Muscle layer of colon (tissue), 2 donors: ENCODE measurements around the gene LSMEM2.

ENCODE experiments used
- H3K27ac ChIP-seq: one replicate; pipeline ENCODE4 v1.7.0; 2013; ENCODE audit warnings: low read depth, mild to moderate bottlenecking, low read length, moderate library complexity
- H3K27me3 ChIP-seq, 2 donors: one replicate each; pipeline ENCODE4 v1.7.0; 2013; ENCODE audit warnings: low read length in 2 of 2, mild to moderate bottlenecking in 2 of 2; ENCODE audit not compliant: insufficient read depth in 2 of 2, control insufficient read depth in 1 of 2
- H3K36me3 ChIP-seq: one replicate; pipeline ENCODE4 v1.7.0; 2013; ENCODE audit warnings: mild to moderate bottlenecking, low read length; ENCODE audit not compliant: insufficient read depth
- H3K4me1 ChIP-seq: one replicate; pipeline ENCODE4 v1.7.0; 2013; ENCODE audit warnings: mild to moderate bottlenecking, low read length; ENCODE audit not compliant: insufficient read depth
- H3K4me3 ChIP-seq, 2 donors: one replicate each; pipeline ENCODE4 v1.7.0; 2013; ENCODE audit warnings: low read length in 2 of 2, low read depth in 1 of 2, mild to moderate bottlenecking in 1 of 2, moderate library complexity in 1 of 2
- H3K9ac ChIP-seq: one replicate; pipeline ENCODE4 v1.7.0; 2013; ENCODE audit warnings: low read length
- H3K9me3 ChIP-seq: one replicate; pipeline ENCODE4 v1.7.0; 2013; ENCODE audit warnings: mild to moderate bottlenecking, low read length
- donor health status: abdominal sarcoma.
- donor health status: Adenocarcinoma of cecum.

Gene LSMEM2

DNA sequence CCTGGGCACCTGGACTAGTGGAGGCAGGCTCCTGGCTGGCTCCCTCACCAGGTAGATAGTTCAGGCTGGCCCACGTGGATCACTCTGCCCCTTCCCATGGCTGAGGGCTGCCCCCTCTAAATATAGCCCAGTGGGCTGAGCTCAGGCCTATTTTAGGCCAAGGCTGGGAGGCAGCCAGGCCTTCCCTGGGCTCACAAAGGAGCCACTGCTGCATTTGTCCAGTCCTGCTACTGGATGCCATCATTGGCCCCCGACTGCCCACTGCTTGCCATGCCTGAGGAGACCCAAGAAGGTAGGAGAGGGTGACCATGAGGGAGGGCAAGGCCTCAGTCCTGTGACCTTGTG is at the start of gene LSMEM2:
Gene LSMEM2 (plus strand): TSS at position 208 of the 345 bp plus-strand sequence. CDS start 27 bp downstream, at position 235.
- H3K9me3 ChIP-seq: no peaks in the 10 kb centered on the region
- peaks cover 0 to 11% of the 10 kb centered on the region in 2 donors for H3K27me3 ChIP-seq
- no peak within 1 kb of the TSS for H3K4me3 ChIP-seq
- no peak within 1 kb of the TSS for H3K27ac ChIP-seq
- no peaks in the 10 kb centered on the region for H3K36me3 ChIP-seq
- peaks cover 6% of the 10 kb centered on the region for H3K4me1 ChIP-seq
- no peak within 1 kb of the TSS for H3K9ac ChIP-seq

DNA sequence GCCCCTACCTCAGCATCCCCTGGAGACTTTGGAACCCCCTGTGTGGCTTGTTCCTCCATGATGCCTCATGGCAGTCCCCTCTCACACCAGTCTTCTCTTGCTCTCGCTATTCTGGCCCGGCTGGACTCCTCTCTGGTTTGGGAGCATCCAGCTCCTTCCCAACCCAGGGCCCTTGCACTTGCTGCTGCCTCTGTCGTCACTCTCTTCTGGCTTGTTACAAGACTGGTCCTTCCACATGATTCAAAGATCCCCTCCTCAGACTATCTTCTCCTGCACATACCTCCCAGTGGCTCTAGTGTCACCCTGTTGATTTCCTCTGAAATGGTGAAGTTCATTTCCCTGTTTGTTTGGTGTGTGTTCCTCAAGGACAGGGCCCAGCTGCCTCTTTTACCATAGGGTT is 49.4 kb upstream of the LSMEM2 start:
- no peaks in the 10 kb centered on the region for H3K9me3 ChIP-seq
- H3K36me3 ChIP-seq: no peaks in the 10 kb centered on the region
- no peaks in the 10 kb centered on the region for H3K27me3 ChIP-seq
- no peak overlapping the region for H3K27ac ChIP-seq
- peaks cover 16% of the 10 kb centered on the region for H3K4me1 ChIP-seq
- no peak overlapping the region for H3K4me3 ChIP-seq
- no peak overlapping the region for H3K9ac ChIP-seq

GRCh38 chr3:50230104-50230793 is 48.6 kb upstream of the LSMEM2 start:
- peaks cover 23% of the 10 kb centered on the region for H3K4me1 ChIP-seq
- H3K27me3 ChIP-seq: no peaks in the 10 kb centered on the region
- no peaks in the 10 kb centered on the region for H3K9me3 ChIP-seq
- H3K9ac ChIP-seq: no peak overlapping the region
- no peak overlapping the region for H3K4me3 ChIP-seq
- H3K27ac ChIP-seq: no peak overlapping the region
- H3K36me3 ChIP-seq: no peaks in the 10 kb centered on the region

GRCh38 chr3:50230794-50231125 is 48.1 kb upstream of the LSMEM2 start:
- H3K4me1 ChIP-seq: peaks cover 24% of the 10 kb centered on the region
- no peaks in the 10 kb centered on the region for H3K27me3 ChIP-seq
- no peak overlapping the region for H3K27ac ChIP-seq
- no peaks in the 10 kb centered on the region for H3K9me3 ChIP-seq
- H3K9ac ChIP-seq: no peak overlapping the region
- no peaks in the 10 kb centered on the region for H3K36me3 ChIP-seq
- no peak overlapping the region for H3K4me3 ChIP-seq

DNA sequence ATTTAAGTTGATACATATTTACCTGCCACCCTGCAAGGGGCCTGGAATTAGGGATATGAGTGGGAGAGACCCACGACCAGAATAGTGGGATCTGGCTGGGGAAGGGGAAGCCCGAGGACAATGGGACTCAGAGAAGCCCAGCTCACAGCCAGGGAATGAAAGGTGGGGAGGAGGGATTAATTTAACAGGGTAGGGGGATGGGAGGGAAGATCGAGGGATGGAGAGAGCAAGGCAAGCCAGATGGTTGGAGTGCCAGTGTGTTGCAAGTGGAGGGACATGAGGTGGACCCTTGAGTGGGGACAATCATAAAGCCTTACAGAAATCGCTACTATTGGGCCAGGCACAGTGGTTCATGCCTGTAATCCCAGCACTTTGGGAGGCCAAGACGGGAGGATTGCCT is 47.3 kb upstream of the LSMEM2 start:
- Histone ChIP-seq H3K27me3 (no peaks in the 10 kb centered on the region), H3K27ac (no peak overlapping the region), H3K36me3 (no peaks in the 10 kb centered on the region), H3K4me1 (peaks cover 17% of the 10 kb centered on the region), H3K9ac (no peak overlapping the region), H3K4me3 (no peak overlapping the region), H3K9me3 (no peaks in the 10 kb centered on the region)

DNA sequence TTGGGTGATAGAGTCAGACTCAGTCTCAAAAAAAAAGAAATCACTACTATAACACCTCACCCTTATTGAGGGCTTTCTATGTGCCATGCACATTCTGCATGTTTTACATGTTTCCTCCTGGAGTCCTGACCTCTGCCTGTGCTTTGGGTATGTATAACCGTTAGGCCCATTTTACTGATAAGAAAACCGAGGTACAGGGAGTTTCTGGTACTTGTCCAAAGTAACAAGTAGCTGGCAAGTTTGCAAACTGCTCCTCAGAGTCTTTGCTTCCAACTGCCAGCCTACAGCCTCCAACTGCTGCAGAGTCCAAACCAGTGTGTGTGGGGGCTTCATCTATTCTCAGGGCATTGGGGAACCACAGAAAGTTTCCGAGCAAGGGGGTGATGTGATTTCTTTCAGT is 46.6 kb upstream of the LSMEM2 start:
- H3K27me3 ChIP-seq: no peaks in the 10 kb centered on the region
- H3K9ac ChIP-seq: no peak overlapping the region
- no peaks in the 10 kb centered on the region for H3K36me3 ChIP-seq
- no peak overlapping the region for H3K4me3 ChIP-seq
- H3K9me3 ChIP-seq: no peaks in the 10 kb centered on the region
- H3K4me1 ChIP-seq: peaks cover 12% of the 10 kb centered on the region
- no peak overlapping the region for H3K27ac ChIP-seq

DNA sequence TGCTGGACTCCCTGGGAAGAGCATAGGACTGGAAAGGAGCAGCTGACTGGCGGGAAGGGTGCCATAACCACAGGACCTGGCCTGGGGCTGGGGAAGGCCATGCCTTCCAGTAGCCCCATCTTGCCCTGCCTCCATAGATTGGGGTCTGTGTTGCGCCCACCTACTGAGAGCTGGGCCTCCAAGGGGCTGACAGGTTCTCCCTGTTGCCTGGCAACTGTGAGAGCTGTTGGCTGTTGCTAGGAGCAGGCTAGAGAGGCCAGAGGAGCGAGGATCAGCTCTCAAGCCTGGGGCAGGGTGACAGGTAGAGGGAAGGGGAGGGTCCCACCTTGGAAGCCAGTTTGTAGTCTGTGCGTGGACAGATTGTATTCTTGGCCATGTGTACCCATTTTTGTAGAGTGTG is 45.7 kb upstream of the LSMEM2 start:
- H3K4me1 ChIP-seq: peaks cover 11% of the 10 kb centered on the region
- no peak overlapping the region for H3K9ac ChIP-seq
- no peak overlapping the region for H3K27ac ChIP-seq
- no peaks in the 10 kb centered on the region for H3K36me3 ChIP-seq
- no peaks in the 10 kb centered on the region for H3K9me3 ChIP-seq
- no peaks in the 10 kb centered on the region for H3K27me3 ChIP-seq
- no peak overlapping the region for H3K4me3 ChIP-seq

- peaks cover 37% of the 10 kb centered on the region for H3K4me1 ChIP-seq
- H3K9me3 ChIP-seq: no peaks in the 10 kb centered on the region
- H3K9ac ChIP-seq: peak within 1 kb of the TSS; percentile 98
- H3K36me3 ChIP-seq: peaks cover 4% of the 10 kb centered on the region
- H3K27me3 ChIP-seq: no peaks in the 10 kb centered on the region
- H3K27ac ChIP-seq: peak within 1 kb of the TSS; percentile 91
- H3K4me3 ChIP-seq: peak within 1 kb of the TSS; percentile 62 to 96
These were observed 43.0 kb upstream of the LSMEM2 start, which contains the start of gene GNAI2 for GRCh38 chr3:50235716-50236483. Gene GNAI2 (plus strand): TSS chr3:50236204. CDS start chr3:50236336, 132 bp downstream.

DNA sequence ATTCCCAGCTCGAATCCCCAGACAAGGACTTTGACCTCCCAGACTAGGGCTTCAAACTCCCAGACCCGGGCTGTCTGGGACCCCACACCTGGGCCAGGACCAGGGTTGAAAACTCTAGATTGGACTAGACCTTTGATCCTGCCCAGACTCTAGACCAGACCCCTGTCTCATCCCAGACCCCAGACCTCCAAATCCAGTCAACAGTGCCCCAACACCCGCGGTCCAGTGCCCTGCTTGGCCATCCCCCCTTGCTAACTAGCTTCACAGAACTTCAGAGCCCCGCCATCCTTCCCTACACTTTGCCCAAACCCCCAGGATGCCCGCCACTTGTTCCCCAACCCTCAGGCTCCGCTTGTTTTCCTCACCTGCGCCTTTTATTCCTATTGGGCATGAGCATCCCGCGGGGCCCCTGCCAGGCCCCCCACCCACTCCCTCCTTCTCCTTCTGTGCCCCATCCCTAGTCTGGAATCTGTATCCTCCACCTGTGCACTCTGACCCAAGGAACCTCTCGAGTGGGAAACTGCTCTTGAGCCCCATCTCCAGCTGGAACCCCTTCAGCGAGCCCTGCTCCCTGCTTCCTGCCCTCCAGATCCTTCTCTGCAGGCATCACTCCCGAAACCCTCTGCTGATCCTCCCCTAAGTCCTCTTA is 42.3 kb upstream of the LSMEM2 start:
- no peaks in the 10 kb centered on the region for H3K9me3 ChIP-seq
- H3K4me1 ChIP-seq: peaks cover 44% of the 10 kb centered on the region
- H3K36me3 ChIP-seq: peaks cover 4% of the 10 kb centered on the region
- peak overlapping the region; percentile 98 for H3K9ac ChIP-seq
- H3K27me3 ChIP-seq: no peaks in the 10 kb centered on the region
- peak overlapping the region; percentile 62 to 96 for H3K4me3 ChIP-seq
- H3K27ac ChIP-seq: peak overlapping the region; percentile 91

- peaks cover 4% of the 10 kb centered on the region for H3K36me3 ChIP-seq
- peak overlapping the region; percentile 62 to 96 for H3K4me3 ChIP-seq
- H3K9me3 ChIP-seq: no peaks in the 10 kb centered on the region
- peaks cover 50% of the 10 kb centered on the region for H3K4me1 ChIP-seq
- H3K27ac ChIP-seq: peak overlapping the region; percentile 91
- H3K9ac ChIP-seq: peak overlapping the region; percentile 98
- H3K27me3 ChIP-seq: no peaks in the 10 kb centered on the region
These were observed 41.7 kb upstream of the LSMEM2 start for GRCh38 chr3:50237133-50237651.

- H3K4me3 ChIP-seq: peak overlapping the region; percentile 62 to 96
- peak overlapping the region; percentile 91 for H3K27ac ChIP-seq
- peak overlapping the region; percentile 98 for H3K9ac ChIP-seq
- no peaks in the 10 kb centered on the region for H3K9me3 ChIP-seq
- H3K36me3 ChIP-seq: peaks cover 4% of the 10 kb centered on the region
- H3K4me1 ChIP-seq: peaks cover 57% of the 10 kb centered on the region
- H3K27me3 ChIP-seq: no peaks in the 10 kb centered on the region
These were observed 40.9 kb upstream of the LSMEM2 start for GRCh38 chr3:50237754-50238548.
